Measurements from ENCODE around the gene SBF2.
A peak's percentile ranks its signal among the peaks of the same experiment; 100 is the strongest.

Gene SBF2

GRCh38 chr11:9834291-9834690, 459.7 kb downstream of the SBF2 start:
- DNase-seq, result no peak

- DNase-seq, result peak; percentile 8
Observed at GRCh38 chr11:9831122-9831521, 462.9 kb downstream of the SBF2 start.

- no peak for DNase-seq
Observed at GRCh38 chr11:9827708-9828107, 466.3 kb downstream of the SBF2 start.

- no peak for DNase-seq
Observed at GRCh38 chr11:9826390-9826789, 467.6 kb downstream of the SBF2 start.

- DNase-seq, result no peak
Observed at GRCh38 chr11:9825895-9826294, 468.1 kb downstream of the SBF2 start.

GRCh38 chr11:9825315-9825714, 468.7 kb downstream of the SBF2 start:
- DNase-seq, result no peak

- DNase-seq, result no peak
Observed at GRCh38 chr11:9823887-9824385, 470.1 kb downstream of the SBF2 start.

GRCh38 chr11:9823439-9823838, 470.6 kb downstream of the SBF2 start:
- no peak for DNase-seq

- no peak for DNase-seq
Observed at GRCh38 chr11:9821008-9821752, 472.8 kb downstream of the SBF2 start.

- no peak for DNase-seq
Observed at GRCh38 chr11:9820260-9820659, 473.8 kb downstream of the SBF2 start.

- DNase-seq, result no peak
Observed at GRCh38 chr11:9817191-9817590, 476.8 kb downstream of the SBF2 start.

GRCh38 chr11:9815486-9816136, 478.4 kb downstream of the SBF2 start:
- DNase-seq, result no peak

GRCh38 chr11:9814108-9814507, 479.9 kb downstream of the SBF2 start:
- DNase-seq, result no peak

- DNase-seq, result no peak
Observed at GRCh38 chr11:9808943-9809342, 485.1 kb downstream of the SBF2 start.

- DNase-seq, result no peak
Observed at GRCh38 chr11:9806946-9807687, 486.9 kb downstream of the SBF2 start.

- no peak for DNase-seq
Observed at GRCh38 chr11:9804419-9804902, 489.6 kb downstream of the SBF2 start.

- DNase-seq, result no peak
Observed at GRCh38 chr11:9803685-9804418, 490.2 kb downstream of the SBF2 start.

GRCh38 chr11:9802291-9802861, 491.6 kb downstream of the SBF2 start:
- no peak for DNase-seq

- DNase-seq, result no peak
Observed at GRCh38 chr11:9799886-9800285, 494.1 kb downstream of the SBF2 start.

GRCh38 chr11:9797300-9797699, 496.7 kb downstream of the SBF2 start:
- no peak for DNase-seq

- no peak for DNase-seq
Observed at GRCh38 chr11:9796854-9797253, 497.2 kb downstream of the SBF2 start.

- DNase-seq, result no peak
Observed at GRCh38 chr11:9796266-9796665, 497.8 kb downstream of the SBF2 start.

- no peak for DNase-seq
Observed at GRCh38 chr11:9790703-9791102, 503.3 kb downstream of the SBF2 start.

All from NCI-H2029 treated with DMSO at 0.1 percent for 48 hours (cell line).